ENCODE results near the gene ZCCHC2.

The ZCCHC2 gene

DNA sequence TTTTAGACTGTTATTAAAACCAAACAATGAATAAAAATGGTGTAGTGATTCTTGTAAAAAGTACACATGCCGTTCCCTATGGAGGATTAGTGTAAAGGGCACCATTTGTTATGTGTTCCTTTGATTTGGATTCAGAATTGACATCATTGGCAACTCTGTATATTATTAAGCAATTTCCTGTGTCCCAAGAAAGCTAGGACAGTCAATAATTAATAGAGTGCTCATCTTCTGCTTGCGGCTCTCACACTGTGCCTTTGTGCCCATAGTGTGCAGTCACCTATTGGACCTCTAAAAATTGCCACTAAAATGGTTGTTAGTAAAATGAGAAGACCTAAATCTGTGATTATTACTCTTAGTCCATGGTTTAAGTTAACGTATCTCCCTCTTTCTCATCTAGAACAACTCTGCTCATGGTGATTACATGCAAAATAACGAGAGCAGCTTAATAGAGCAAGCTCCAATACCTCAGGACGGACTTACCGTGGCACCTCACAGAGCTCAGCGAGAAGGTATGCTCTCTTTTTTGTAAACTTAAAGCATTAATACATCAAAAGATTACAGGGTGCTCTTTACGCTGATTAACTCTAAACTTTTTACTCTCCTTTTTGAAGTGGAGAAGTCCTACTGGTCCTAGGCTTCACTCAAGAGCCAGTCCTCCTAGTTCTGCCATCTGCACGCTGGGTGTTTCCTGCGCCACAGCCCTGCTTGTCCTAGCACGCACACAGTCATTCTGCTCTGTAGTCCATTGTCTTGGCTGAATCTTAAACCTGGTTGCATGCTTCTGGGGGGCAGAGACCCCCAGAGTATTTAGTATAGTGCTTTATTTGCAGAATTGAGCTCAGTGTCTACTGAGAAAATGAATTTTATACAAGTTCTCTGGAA is 16.7 kb downstream of the ZCCHC2 start:
- no peak for DNase-seq

DNA sequence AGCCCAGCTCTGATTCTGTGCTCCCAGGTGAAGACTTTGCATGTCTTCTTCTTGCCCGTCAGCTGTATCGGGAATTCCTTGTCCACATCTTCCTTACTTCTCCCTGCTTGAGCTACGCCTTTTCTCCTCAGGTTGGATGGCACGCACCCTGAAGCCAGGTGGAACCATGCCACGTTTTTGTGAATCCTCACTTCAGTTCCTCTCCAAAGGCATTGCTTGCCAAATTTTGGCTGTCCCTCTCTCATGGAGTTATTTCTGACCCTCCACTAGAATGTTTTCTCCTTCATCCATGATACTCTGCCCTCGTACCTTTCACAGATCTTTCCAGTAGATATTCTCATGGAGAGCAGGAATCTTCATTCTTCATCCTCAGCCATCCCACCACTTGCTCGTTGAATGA is 20.2 kb downstream of the ZCCHC2 start:
- DNase-seq, result no peak

DNA sequence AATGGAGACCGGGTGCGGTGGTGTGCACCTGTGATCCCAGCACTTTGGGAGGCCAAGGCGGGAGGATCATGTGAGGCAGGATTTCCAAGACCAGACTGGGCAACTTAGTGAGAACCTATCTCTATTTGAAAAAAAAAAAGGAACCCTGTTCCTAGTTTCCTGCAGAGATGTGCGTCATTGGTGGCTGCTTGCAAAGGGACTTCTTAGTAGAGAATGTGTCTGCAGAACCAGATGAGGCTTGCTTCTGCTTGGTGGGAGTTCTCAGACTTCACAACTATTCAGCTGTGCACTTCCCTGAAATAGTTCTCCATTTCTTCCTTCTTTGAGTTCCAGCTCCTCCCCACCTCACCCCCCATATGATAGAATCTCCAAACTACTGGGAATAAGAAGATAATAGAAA is 22.3 kb downstream of the ZCCHC2 start:
- no peak for DNase-seq

DNA sequence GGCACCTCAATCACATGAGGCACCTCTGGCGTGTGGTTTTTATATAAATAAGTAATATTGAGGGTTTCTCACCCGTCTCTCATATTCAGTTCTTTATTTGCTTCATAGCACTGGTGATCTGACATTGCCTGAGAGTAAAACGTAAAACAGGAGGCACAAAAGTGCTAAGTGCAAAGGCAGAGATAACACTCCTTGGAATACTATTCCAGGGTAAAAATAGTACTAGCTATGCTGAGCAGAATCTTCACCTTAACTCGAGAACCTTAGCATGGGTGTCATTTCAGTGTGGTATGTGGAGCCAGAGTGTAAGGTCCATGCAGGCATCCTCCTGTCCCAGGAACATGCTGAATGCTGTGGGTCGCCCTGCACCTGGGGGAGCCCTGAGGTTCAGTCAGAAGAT is 26.9 kb downstream of the ZCCHC2 start:
- DNase-seq, result no peak

DNA sequence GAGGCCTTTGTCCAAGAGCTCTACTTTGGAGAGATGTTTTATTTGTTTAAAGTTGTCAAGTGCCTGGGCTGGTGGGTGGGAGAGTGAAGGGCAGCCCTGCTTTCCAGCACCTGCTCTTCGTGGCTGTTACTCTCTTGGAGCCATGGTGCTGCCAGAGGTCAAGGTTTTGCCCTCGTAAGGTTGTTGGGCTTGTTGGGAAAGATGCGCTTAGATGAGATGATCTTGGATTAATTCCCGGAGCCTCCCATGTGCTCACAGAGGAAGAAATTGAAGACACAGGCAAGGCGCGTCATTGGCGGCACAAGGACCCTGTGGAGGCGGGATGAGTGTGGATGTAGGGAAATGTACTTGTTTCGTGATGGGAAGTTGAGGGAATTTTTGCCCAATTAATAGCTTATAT is 27.9 kb downstream of the ZCCHC2 start:
- no peak for DNase-seq

DNA sequence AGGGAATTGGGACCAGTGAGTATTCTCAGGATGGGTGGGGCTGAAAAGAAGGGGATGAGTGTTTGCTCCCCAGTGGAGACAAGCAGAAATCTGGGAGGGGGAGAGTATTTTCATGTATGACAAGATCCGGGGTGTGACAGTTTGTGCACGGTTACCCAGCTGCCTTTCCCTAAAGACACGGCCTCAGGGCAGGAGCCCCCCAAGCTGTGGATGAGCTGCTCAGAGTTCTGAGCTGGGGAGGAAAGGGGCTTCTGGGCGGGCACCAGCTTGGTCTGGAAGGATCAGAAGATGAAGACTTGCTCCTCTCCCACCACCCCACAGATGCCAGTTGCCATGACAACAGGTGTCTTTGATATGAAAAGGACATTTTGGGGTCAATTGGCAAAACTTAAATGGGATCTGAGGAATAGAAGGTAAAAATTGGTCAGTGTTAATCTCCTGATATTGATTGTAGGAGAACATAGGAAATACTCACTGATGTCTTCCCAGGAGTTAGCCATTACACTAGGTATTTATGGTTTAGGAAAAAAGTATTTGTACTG is 29.2 kb downstream of the ZCCHC2 start:
- DNase-seq, result no peak

DNA sequence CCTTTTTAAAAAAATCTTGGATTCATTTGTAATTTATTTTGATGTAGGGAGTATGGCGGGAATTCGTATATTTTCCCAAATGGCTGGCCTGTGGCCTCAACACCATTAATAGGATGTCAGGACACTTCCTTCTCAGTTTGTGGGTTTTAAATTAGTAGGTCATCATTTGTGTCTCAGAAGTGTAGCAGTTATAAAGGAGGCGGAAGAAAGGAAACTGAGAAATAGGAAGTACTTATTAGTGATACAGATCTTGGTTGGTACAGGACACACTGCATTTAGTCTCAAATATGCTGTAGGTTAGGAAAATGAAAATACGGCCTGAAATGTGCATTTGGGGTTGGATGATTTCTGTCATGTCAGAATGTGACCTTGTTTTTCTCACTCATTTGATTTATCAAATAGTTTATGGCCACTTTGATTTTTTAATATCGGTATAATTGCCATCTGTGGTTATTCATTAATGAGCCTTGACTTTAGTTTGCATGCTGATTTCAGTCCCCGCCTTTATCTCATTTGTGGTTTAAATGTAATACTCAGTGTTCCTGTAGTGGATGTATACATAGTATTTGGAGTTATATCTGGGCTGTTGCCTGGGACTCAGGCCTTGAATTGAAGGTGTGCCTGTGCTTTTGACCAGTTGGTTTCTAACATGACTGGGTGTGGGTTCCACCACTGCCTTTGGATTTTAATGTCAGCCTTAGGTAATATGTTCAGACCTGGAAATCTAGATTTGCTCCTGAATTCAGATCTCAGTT is 31.4 kb downstream of the ZCCHC2 start:
- no peak for DNase-seq

DNA sequence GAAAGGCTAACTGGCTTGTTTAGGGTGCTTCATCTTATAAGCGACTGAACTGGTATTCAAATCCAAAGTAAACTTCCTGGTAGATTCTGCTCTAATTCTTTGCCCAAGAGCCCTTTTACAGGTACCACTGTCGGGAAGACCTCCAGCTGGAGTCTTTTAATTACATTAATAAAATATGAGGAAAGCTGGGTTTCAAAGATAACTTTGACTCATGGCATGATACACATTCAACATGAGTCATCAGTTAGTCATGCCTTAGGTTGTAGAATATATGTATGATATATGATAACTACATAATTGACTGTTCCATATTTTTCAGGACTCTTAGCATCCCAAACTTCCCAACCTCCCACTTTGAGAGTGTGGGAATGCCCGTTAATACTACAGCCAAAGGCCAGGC is 32.3 kb downstream of the ZCCHC2 start:
- DNase-seq, result no peak

DNA sequence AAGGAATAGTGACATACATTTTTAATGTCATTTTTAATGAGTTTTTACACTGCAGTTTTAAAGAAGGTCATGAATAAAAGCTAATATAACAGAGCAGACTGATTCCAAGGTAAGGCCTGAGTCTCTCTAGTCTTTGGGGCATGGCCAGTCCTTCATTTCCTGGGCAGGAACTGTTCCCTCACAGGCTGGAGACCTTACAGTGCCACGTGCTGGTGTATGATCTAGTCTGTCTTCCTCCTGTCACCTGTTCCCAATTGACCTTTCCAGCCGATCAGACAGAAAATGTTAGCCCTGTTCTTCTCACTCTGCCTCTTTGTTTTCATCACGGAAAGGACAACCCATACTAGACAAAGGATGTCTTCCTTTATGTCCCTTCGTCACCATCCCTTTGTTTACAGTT is 33.6 kb downstream of the ZCCHC2 start:
- no peak for DNase-seq

DNA sequence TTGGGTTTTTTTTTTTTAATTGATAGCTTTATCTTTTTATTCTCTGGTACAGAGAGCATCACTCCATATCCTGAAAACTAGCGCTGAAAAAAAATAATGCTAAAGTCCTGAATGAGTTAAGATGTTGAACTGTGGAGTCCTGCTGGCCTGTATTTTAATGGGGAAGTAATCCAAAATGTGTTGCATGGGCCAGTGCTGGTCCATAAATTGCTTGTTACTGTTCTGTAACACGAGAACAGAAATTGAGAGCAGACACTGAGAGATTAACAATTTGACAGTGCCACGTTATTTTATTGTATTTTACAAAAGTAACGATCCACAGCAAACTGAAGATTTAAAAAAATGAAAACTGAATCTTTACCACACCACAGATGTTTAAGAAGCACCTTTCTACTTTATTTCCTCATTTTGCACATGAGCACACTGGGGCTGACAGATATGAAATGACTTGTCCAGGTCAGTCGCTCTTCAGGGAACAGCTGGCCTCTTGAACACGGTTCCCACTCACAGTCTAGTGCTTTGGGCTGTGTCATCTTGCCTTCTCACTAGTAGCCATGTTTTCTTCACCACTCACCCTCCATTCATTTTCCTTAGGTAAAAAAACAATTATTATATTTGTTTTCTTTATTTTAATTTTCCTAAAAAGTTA is 35.3 kb downstream of the ZCCHC2 start:
- no peak for DNase-seq

DNA sequence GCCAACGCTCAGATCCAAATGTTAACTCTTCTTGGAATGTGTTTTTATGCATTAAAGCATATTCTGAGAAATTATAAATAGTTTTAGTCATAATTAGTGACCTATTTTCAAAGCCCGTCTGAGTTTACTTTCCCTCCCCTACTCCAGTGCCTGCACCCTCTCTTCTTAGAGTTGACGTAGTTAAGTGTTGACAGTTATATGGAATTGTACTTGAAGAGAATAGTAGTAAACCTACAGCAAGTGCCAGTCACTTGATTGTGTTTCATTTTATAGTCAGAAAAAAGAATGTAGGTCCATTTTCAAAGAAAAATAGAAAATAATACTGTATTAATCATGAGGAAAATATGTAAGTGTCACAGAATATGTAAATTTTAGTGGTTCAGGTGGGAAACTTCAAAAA is 41.2 kb downstream of the ZCCHC2 start:
- DNase-seq, result no peak

DNA sequence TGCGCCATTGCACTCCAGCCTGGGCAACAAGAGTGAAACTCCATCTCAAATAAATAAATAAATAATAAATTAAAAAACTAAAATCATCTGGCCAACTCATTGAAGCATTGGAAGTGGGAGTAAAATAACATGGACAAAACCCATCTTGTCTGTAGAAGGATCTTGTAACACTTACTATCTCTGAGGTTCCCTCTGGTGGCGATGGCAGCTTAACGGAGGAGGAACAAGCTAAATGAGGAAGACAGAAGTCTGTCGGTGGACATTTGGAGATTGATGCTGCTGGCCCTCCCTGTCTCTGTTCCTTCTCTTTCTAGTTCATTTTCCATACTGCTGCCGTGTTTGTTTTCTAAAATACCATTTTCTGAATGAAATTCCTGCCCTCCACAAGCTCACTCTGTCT is 43.4 kb downstream of the ZCCHC2 start:
- no peak for DNase-seq

DNA sequence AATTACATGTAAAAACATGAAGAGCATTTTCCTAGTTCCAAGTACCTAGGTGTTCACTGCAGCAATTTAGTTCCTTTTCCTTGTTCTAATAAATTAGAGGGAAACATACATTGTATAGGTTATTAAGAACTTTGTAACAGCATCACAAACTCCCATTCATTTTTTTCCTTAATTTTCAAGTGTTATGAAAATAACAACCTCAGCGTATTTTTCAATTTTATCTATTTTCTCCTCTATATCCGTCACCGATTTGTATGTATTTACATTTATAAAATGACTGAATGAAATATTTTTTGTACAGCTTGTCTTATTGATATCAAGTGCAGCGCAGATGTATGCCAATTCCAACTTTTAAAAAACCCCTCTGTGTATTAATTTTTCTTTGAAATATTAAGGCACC is 44.0 kb downstream of the ZCCHC2 start:
- DNase-seq, result no peak

DNA sequence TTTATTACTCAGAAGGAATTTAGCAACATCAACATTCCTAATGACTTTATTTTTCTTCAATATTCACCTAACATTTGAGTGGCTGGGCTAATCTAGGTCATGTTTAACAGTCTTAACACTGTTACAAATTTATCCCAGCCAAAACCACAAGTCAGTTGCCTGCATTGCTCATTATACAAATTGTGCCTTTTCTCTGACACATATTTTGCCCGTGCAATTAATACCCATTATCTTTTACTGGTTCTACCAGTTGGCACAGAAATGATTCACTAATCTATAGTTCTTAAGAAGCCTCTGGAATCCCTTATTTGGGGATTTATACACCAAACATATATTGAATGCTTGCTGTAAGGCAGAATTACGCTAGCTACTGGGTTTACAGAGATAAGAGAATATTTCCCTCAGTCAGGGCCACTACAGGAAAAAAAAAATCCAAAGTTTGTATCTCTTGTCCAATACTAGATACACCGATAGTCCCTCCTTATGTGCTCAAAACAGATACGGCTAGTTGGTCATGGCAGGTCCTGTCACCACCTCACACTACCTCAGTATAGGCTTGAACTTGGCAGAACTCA is 46.3 kb downstream of the ZCCHC2 start:
- DNase-seq, result no peak

DNA sequence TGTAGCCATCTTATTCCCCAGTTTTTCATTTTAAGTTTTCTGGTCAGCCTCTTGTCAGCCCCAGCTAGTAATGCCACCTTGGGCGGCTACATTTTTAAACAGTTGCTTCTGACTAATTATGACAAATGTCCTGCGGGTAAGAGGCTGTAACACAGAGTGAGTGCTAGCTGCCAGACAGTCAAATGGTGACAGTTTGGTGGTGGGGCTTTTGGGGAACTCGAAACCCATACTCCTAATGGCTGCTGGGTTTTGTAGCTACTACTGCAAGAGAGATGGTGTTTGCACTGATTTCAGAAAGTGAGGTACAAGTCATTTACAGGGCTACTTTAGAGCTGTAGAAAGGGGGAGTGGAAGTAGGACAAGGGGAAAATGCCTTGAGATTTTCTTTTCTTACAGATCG is 48.2 kb downstream of the ZCCHC2 start:
- no peak for DNase-seq

DNA sequence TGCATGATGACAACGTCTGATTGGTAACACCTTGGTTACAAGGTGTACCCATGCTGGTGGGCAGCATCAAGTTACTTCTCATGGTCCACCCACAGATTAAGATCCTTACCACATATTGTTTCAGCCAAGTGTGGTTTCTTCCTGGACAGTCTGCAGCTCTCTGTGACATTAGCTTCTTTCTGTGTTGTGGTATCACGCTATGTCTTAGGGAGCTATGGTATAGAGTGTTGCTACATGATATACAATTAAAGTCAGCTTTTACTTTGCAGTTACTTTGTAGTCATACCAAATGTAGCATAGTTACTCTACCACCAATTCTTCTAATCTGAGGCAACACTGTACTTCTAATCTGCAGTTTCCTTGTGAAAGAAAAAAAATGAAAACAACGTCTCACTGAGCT is 48.8 kb downstream of the ZCCHC2 start:
- DNase-seq, result no peak

DNA sequence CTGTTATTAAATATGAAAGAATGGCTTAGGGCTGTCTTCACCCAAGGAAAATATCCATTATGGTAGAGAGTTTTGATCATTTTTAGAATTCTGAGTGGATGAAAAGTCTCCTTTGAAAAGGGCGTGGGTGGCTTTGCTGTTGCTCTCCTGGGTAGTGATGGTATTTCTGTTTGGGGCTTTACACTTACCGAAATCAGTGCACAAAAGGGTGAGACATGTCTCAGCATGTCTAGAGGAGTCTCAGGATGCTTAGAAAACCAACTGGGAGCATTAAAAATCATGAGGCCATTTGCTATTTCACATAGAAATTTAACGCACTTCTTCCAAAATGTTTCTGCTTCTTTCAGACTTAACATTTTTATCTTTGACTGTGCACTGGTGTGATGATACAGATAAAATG is 49.6 kb downstream of the ZCCHC2 start:
- no peak for DNase-seq

DNA sequence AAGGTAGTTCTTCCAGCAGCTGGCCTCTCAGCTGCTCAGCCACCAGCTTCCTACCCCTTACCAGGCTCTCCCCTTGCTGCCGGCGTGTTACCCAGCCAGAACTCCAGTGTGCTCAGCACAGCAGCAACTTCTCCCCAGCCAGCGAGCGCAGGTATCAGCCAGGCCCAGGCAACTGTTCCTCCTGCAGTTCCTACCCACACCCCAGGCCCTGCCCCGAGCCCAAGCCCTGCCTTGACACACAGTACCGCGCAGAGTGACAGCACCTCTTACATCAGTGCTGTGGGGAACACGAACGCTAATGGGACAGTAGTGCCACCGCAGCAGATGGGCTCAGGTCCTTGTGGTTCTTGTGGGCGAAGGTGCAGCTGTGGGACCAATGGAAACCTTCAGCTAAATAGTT is 52.0 kb downstream of the ZCCHC2 start:
- no peak for DNase-seq

DNA sequence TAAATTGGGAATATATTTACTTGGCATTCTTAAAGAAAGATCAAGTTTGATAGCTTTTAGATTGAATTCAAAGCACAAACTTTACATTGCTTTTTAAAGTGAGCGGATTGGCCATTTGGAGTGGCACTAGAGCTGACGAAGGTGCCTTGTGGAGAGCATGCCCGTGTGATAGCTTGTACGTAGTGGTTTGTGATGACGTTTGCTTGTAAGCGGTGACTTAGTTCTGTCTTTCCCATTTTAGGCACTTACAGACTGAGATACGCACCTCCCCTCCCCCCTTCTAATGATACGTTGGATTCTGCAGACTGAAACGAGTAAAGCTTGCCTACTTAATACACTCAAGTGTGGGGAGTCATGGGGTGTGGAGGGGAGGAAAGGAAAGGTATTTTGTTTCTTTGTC is 53.4 kb downstream of the ZCCHC2 start:
- DNase-seq, result no peak

DNA sequence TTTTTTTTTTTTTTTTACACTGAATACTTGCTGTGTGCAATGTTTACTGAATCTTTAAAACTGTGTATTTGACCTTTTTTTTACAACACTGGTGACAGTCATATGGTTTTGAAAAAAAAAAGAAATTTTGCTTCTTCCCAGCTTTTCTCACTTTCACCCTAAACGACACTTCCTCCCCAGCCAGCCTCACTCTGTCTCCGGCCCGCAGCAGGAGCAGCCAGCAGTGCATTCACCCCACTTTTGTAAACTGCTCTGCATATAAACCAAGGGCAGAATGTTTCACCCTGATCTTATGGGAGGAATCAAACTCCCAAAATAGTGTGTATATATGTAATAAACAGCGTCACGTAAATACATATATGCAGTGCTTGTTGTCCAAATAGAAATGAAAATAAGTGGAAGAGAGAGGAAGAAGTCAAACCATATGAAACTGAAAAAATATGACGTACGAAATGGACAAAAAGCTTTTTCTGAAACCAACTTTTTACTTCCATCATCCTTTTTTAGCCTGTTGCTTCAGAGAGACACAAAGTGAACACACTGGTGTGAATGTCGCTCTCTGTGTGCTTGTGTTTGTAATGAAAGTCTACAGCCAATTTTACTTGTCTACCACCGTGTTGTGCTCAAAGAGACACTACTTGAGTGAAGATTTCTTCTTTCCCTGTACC is 54.2 kb downstream of the ZCCHC2 start:
- no peak for DNase-seq

DNA sequence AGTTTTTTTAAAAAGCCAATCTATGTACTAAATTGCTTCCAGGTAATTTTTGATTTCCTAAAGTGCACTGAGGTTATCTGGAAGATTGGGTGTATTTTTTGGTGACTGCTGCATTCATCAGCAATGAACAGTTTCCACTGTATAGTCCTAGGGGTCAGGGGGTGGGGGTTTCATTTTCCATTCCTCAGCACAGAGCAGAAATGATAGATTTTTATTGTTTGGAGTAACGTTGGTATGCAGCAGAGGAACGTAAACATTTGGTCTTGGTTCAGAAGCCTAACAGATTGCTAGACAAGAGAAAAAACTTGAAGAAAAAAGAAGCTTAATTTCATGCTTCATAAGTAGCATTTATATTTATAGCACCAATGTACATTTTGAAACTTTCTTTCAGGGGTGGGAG is 54.9 kb downstream of the ZCCHC2 start:
- DNase-seq, result no peak

DNA sequence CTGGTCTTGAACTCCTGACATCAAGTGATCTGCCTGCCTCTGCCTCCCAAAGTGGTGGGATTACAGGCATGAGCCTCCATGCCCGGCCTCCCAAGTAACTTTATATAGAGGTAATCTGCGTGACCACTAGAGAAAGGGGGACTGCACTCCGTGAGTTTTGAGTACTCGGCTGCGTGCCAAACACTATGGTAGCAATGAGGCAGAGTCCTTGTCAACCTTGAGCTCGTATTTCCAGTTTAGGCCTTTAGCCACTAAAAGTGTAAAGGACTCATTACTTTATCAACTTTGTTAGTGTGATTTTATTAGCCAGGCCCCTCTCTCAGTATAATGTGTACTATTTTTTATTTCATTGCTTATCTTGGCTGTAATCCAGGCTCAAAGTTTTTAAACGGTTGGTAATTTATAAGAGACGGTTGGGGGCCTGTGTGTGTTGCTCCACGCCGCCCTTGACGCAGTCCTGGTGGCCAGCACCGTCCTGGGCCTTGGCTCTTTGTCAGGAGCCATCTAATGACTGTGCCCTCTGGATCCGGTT is 56.2 kb downstream of the ZCCHC2 start:
- DNase-seq, result no peak
